GM21786 (cell line): Measurements from ENCODE around the gene SLC51B.
"Not testable (repeated sequence)": the region's sequence is repeated elsewhere in the genome, so short reads cannot be mapped to it uniquely, and the experiment has no call there.

Experiments used
- ATAC-seq: cut with Tn5 transposase; IDR thresholded peaks from one replicate; pipeline ENCODE4 v1.9.1; 2021; ENCODE audit not compliant: unreplicated experiment

SLC51B gene

GRCh38 chr15:65082303-65082953 lies 37.2 kb downstream of the SLC51B start:
- no peak for ATAC-seq

- no peak for ATAC-seq
Observed at GRCh38 chr15:65083262-65083701, 38.1 kb downstream of the SLC51B start.

- no peak for ATAC-seq
Observed at GRCh38 chr15:65084500-65085206, 39.5 kb downstream of the SLC51B start.

GRCh38 chr15:65085207-65085753 lies 40.1 kb downstream of the SLC51B start:
- no peak for ATAC-seq

- no peak for ATAC-seq
Observed at GRCh38 chr15:65085990-65086679, 40.9 kb downstream of the SLC51B start.

- no peak for ATAC-seq
Observed at GRCh38 chr15:65086680-65087111, 41.5 kb downstream of the SLC51B start.

GRCh38 chr15:65087411-65087810 lies 42.2 kb downstream of the SLC51B start:
- ATAC-seq, result no peak

GRCh38 chr15:65087873-65088642 lies 42.9 kb downstream of the SLC51B start:
- ATAC-seq, result no peak

GRCh38 chr15:65088643-65089021 lies 43.4 kb downstream of the SLC51B start:
- no peak for ATAC-seq

- ATAC-seq, result no peak
Observed at GRCh38 chr15:65089206-65089824, 44.1 kb downstream of the SLC51B start.

- ATAC-seq, result no peak
Observed at GRCh38 chr15:65091946-65092770, 47.0 kb downstream of the SLC51B start.

GRCh38 chr15:65092911-65093792 lies 48.0 kb downstream of the SLC51B start:
- no peak for ATAC-seq

GRCh38 chr15:65093793-65094170 lies 48.6 kb downstream of the SLC51B start:
- ATAC-seq, result not testable (repeated sequence)

GRCh38 chr15:65094294-65094995 lies 49.3 kb downstream of the SLC51B start:
- ATAC-seq, result no peak

GRCh38 chr15:65095011-65095746 lies 50.0 kb downstream of the SLC51B start:
- ATAC-seq, result no peak

GRCh38 chr15:65095747-65096104 lies 50.5 kb downstream of the SLC51B start:
- ATAC-seq, result no peak
